Measurements from ENCODE around the gene NRXN3. TPM values are rescaled to one million over a fixed set of nuclear protein-coding genes. Genes with fewer than 3 reads are reported as not detected.

NRXN3 gene
- total and polyA plus RNA-seq, 2 donors (not counting 1 experiment from before 2014, with no cell fraction given): 0.83 to 34.6 TPM

DNA sequence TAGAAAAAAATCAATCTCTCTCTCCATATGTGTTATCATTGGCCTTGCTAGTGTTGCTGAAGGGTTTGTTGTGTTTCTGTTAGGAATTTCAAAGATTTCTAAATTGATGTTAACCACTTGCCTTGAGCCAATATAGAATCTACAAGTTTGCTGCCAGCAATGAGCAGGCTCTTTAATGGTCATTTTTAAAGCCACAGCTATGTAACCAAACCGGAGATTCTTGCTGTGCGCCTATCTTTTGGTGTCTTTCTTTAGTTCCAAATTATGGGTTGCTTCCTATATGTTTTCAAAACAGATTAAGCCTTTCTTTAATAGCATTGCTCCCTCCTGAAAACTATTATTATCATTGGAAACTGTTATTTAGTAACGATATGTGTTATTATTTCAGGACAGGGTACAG is 1495.4 kb downstream of the NRXN3 start:
- Histone ChIP-seq H3K27ac (ENCODE audit: insufficient read depth, low read length) (no peak overlapping the region), H3K9me3 (ENCODE audit: control insufficient read depth, insufficient read depth, low read depth, low read length) (no peaks in the 10 kb centered on the region), H3K4me1 (ENCODE audit: control insufficient read depth, extremely low read depth, insufficient read depth, low read length) (no peaks in the 10 kb centered on the region), H2AFZ (ENCODE audit: low read length) (no peak overlapping the region), H3K4me3 (replicated peaks in 1 of 4; ENCODE audit: control extremely low read depth in 1 of 4, insufficient read depth in 1 of 4, low read depth in 3 of 4, low read length in 4 of 4) (no peak overlapping the region), H3K27me3 (ENCODE audit: control insufficient read depth, insufficient read depth, low read length) (no peaks in the 10 kb centered on the region), H3K4me2 (ENCODE audit: extremely low read depth, insufficient read depth, low read length) (no peak overlapping the region), H3K36me3 (ENCODE audit: control insufficient read depth, insufficient read depth, low read length) (no peaks in the 10 kb centered on the region), H3K79me2 (ENCODE audit: control insufficient read depth, insufficient read depth, low read length) (no peaks in the 10 kb centered on the region), H3K9ac (ENCODE audit: insufficient read depth, low read length) (no peak overlapping the region), H4K20me1 (ENCODE audit: control insufficient read depth, extremely low read depth, insufficient read depth, low read length) (no peaks in the 10 kb centered on the region)
- DNase-seq (ENCODE audit: low read depth in 2 of 2): no peak
- TF ChIP-seq, protein P1, sequence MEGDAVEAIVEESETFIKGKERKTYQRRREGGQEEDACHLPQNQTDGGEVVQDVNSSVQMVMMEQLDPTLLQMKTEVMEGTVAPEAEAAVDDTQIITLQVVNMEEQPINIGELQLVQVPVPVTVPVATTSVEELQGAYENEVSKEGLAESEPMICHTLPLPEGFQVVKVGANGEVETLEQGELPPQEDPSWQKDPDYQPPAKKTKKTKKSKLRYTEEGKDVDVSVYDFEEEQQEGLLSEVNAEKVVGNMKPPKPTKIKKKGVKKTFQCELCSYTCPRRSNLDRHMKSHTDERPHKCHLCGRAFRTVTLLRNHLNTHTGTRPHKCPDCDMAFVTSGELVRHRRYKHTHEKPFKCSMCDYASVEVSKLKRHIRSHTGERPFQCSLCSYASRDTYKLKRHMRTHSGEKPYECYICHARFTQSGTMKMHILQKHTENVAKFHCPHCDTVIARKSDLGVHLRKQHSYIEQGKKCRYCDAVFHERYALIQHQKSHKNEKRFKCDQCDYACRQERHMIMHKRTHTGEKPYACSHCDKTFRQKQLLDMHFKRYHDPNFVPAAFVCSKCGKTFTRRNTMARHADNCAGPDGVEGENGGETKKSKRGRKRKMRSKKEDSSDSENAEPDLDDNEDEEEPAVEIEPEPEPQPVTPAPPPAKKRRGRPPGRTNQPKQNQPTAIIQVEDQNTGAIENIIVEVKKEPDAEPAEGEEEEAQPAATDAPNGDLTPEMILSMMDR (conservative IDR thresholded peaks at IDR 0.05 in 1 of 2, IDR thresholded peaks at IDR 0.05 in 1 of 2; ENCODE audit: low read depth in 1 of 2, low read length in 2 of 2): no peak
- TF ChIP-seq EZH2 (IDR thresholded peaks at IDR 0.05; ENCODE audit: low read length, missing control alignments): no peak

DNA sequence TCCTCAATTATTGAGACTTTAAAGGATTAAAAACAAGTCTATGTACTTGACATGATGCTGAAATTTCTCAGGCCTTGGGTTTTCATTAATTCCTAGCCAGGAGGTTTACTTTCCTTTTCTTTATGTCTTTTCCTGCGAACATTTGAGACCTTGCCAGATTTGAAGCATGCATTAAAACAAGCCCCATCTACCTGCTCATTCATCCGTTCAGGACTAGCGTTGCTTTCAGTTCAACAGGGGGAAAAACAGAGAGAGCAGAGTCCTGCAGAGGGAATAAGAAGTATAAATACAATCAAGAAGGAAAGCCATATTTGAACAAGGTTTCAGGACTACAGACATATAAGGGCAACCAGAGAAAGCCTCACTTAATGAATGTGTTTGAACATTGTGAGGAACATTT is 1498.8 kb downstream of the NRXN3 start:
- DNase-seq (ENCODE audit: low read depth in 2 of 2): no peak
- no peak overlapping the region for H3K4me2 ChIP-seq (ENCODE audit: extremely low read depth, insufficient read depth, low read length)
- H3K79me2 ChIP-seq (ENCODE audit: control insufficient read depth, insufficient read depth, low read length): no peaks in the 10 kb centered on the region
- no peak overlapping the region for H3K4me3 ChIP-seq (replicated peaks in 1 of 4; ENCODE audit: control extremely low read depth in 1 of 4, insufficient read depth in 1 of 4, low read depth in 3 of 4, low read length in 4 of 4)
- H2AFZ ChIP-seq (ENCODE audit: low read length): no peak overlapping the region
- TF ChIP-seq, protein P1 (conservative IDR thresholded peaks at IDR 0.05 in 1 of 2, IDR thresholded peaks at IDR 0.05 in 1 of 2; ENCODE audit: low read depth in 1 of 2, low read length in 2 of 2): no peak
- no peak overlapping the region for H3K9ac ChIP-seq (ENCODE audit: insufficient read depth, low read length)
- no peaks in the 10 kb centered on the region for H4K20me1 ChIP-seq (ENCODE audit: control insufficient read depth, extremely low read depth, insufficient read depth, low read length)
- H3K27ac ChIP-seq (ENCODE audit: insufficient read depth, low read length): no peak overlapping the region
- no peaks in the 10 kb centered on the region for H3K27me3 ChIP-seq (ENCODE audit: control insufficient read depth, insufficient read depth, low read length)
- no peaks in the 10 kb centered on the region for H3K36me3 ChIP-seq (ENCODE audit: control insufficient read depth, insufficient read depth, low read length)
- no peaks in the 10 kb centered on the region for H3K4me1 ChIP-seq (ENCODE audit: control insufficient read depth, extremely low read depth, insufficient read depth, low read length)
- H3K9me3 ChIP-seq (ENCODE audit: control insufficient read depth, insufficient read depth, low read depth, low read length): no peaks in the 10 kb centered on the region

DNA sequence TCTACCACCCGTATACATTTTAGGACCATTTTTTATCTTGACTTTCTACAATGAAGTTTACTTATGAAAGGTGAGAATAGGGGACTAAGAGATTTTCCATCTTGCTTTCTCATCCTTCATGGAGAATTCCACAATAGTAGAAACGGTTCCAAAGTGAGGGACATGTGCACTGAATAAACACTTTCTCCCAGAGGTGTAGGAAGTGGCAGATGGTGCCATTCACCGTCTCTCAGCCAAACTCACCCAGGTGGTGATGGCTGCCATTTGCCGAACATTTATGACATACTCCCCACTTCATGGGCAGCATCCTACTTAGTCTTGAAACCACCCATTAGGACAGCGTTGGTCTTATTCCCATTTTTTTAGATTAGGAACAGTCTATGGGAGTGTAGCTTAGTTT is 1500.6 kb downstream of the NRXN3 start:
- Histone ChIP-seq H3K79me2 (ENCODE audit: control insufficient read depth, insufficient read depth, low read length) (no peaks in the 10 kb centered on the region), H3K4me1 (ENCODE audit: control insufficient read depth, extremely low read depth, insufficient read depth, low read length) (no peaks in the 10 kb centered on the region), H4K20me1 (ENCODE audit: control insufficient read depth, extremely low read depth, insufficient read depth, low read length) (no peaks in the 10 kb centered on the region), H3K36me3 (ENCODE audit: control insufficient read depth, insufficient read depth, low read length) (no peaks in the 10 kb centered on the region), H3K4me2 (ENCODE audit: extremely low read depth, insufficient read depth, low read length) (no peak overlapping the region), H3K27ac (ENCODE audit: insufficient read depth, low read length) (no peak overlapping the region), H3K9me3 (ENCODE audit: control insufficient read depth, insufficient read depth, low read depth, low read length) (no peaks in the 10 kb centered on the region), H3K9ac (ENCODE audit: insufficient read depth, low read length) (no peak overlapping the region), H3K27me3 (ENCODE audit: control insufficient read depth, insufficient read depth, low read length) (no peaks in the 10 kb centered on the region), H3K4me3 (replicated peaks in 1 of 4; ENCODE audit: control extremely low read depth in 1 of 4, insufficient read depth in 1 of 4, low read depth in 3 of 4, low read length in 4 of 4) (no peak overlapping the region), H2AFZ (ENCODE audit: low read length) (no peak overlapping the region)
- DNase-seq (ENCODE audit: low read depth in 2 of 2): no peak
- TF ChIP-seq, protein P1 (conservative IDR thresholded peaks at IDR 0.05 in 1 of 2, IDR thresholded peaks at IDR 0.05 in 1 of 2; ENCODE audit: low read depth in 1 of 2, low read length in 2 of 2): no peak
- TF ChIP-seq EZH2 (IDR thresholded peaks at IDR 0.05; ENCODE audit: low read length, missing control alignments): no peak

Measured in fibroblast of lung (primary cell).